ENCODE results near the gene HOXA2.

DNA sequence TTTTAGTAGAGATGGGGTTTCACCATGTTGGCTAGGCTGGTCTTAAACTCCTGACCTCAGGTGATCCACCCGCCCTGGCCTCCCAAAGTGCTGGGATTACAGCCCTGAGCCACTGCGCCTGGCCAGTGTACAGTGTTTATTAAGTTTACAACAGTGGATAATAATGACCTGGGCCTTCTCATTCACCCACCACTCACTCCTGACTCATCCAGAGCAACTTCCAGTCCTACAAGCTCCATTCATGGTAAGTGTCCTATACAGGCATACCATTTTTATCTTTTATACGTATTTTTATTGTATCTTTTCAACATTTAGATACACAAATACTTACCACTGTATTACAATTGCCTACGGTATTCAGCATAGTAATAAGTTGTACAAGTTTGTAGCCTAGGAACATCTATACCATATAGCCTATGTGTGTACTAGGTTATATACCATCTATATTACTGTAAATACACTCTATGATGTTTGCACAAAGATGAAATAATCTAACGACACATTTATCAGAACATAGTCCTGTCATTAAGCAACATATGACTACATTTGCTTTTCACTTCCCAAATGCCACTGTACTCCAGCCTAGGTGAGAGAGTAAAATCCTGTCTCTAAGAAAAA, 23.8 kb downstream of the HOXA2 start:
- TF ChIP-seq, protein P1, sequence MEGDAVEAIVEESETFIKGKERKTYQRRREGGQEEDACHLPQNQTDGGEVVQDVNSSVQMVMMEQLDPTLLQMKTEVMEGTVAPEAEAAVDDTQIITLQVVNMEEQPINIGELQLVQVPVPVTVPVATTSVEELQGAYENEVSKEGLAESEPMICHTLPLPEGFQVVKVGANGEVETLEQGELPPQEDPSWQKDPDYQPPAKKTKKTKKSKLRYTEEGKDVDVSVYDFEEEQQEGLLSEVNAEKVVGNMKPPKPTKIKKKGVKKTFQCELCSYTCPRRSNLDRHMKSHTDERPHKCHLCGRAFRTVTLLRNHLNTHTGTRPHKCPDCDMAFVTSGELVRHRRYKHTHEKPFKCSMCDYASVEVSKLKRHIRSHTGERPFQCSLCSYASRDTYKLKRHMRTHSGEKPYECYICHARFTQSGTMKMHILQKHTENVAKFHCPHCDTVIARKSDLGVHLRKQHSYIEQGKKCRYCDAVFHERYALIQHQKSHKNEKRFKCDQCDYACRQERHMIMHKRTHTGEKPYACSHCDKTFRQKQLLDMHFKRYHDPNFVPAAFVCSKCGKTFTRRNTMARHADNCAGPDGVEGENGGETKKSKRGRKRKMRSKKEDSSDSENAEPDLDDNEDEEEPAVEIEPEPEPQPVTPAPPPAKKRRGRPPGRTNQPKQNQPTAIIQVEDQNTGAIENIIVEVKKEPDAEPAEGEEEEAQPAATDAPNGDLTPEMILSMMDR (CRISPR knock-in tag; IDR thresholded peaks at IDR 0.05): no peak
- TF ChIP-seq MYC (CRISPR knock-in tag; IDR thresholded peaks at IDR 0.05; ENCODE audit: borderline replicate concordance) (no peak), POLR2A (IDR thresholded peaks at IDR 0.05; ENCODE audit: insufficient read depth in 1 of 2, low read depth in 2 of 2, low read length in 2 of 2) (no peak), BRCA1 (CRISPR knock-in tag; IDR thresholded peaks at IDR 0.05) (no peak)

All from HepG2 (cell line).